Gastrocnemius medialis (tissue), 4 donors: Measurements from ENCODE around the gene TRIM5. TPM values are rescaled to one million over a fixed set of nuclear protein-coding genes. Genes with fewer than 3 reads are reported as not detected.
A peak's percentile ranks its signal among the peaks of the same experiment; 100 is the strongest.
"Not testable (repeated sequence)": the region's sequence is repeated elsewhere in the genome, so short reads cannot be mapped to it uniquely, and the experiment has no call there.

Experiments
- ATAC-seq, 2 donors: fragments of 150-250 bp; one replicate each; pipeline ENCODE4 v1.9.1; 2016
- DNase-seq, 2 donors: peaks; one replicate each; pipeline ENCODE4 v3.0.0-alpha.2; 2019
- H3K27ac ChIP-seq, 4 donors: fragments of 200-600 bp; sonication (generic); 1 replicate in 1 of 4; 2 replicates in 3 of 4; pipeline ENCODE4 v1.5.1; 2016 to 2018; ENCODE audit warnings: mild to moderate bottlenecking in 2 of 4, moderate library complexity in 1 of 4
- H3K27me3 ChIP-seq, 3 donors: fragments of 200-600 bp; sonication (generic) in 2 of 3; 1 replicate in 1 of 3; 2 replicates in 2 of 3; pipeline versions ENCODE4 v1.5.1 to v1.6.0; 2016 to 2019; ENCODE audit warnings: mild to moderate bottlenecking in 1 of 3, moderate library complexity in 1 of 3
- H3K36me3 ChIP-seq, 2 donors: fragments of 200-600 bp; sonication (generic) in 1 of 2; one replicate each; pipeline ENCODE4 v1.5.1; 2017 to 2018
- H3K4me1 ChIP-seq, 2 donors: fragments of 200-600 bp; sonication (generic) in 1 of 2; one replicate each; pipeline ENCODE4 v1.5.1; 2016 to 2017; ENCODE audit warnings: mild to moderate bottlenecking in 2 of 2
- H3K4me3 ChIP-seq, 4 donors: fragments of 200-600 bp; sonication (generic) in 3 of 4; 1 replicate in 1 of 4; 2 replicates in 3 of 4; pipeline ENCODE4 v1.5.1; 2016 to 2019; ENCODE audit warnings: mild to moderate bottlenecking in 2 of 4
- H3K9me3 ChIP-seq, 3 donors: fragments of 200-600 bp; sonication (generic) in 2 of 3; 1 replicate in 1 of 3; 2 replicates in 2 of 3; pipeline ENCODE4 v1.5.1; 2016 to 2019
- CTCF ChIP-seq, 5 experiments: fragments of 450-650 bp in 3 of 5; fragments of 200-600 bp in 2 of 5; sonication (generic) in 2 of 5; IDR thresholded peaks in 4 of 5; conservative IDR thresholded peaks in 1 of 5; 1 replicate in 4 of 5; 2 replicates in 1 of 5; pipeline ENCODE4 v1.5.1; 2016 to 2019; ENCODE audit warnings: antibody characterized with exemption in 5 of 5, mild to moderate bottlenecking in 3 of 5, moderate library complexity in 3 of 5
- POLR2A ChIP-seq, 2 donors: fragments of 450-650 bp; IDR thresholded peaks; one replicate each; pipeline ENCODE4 v1.6.1; 2017; ENCODE audit warnings: antibody characterized with exemption in 2 of 2, mild to moderate bottlenecking in 2 of 2, moderate library complexity in 2 of 2
- in situ Hi-C, 4 donors: fragments of 200-750 bp; cut with MboI; loops; one replicate each; pipeline versions ENCODE4 v1.15.0 to v1.8.0; 2017; ENCODE audit warnings: low sequenced_read_pairs in 4 of 4
- intact Hi-C: fragments of 100-400 bp; cut with DNase I; formaldehyde crosslinking; loops from one replicate; pipeline ENCODE4 v1.15.1; 2023; ENCODE audit warnings: low total_unique reads
- total RNA-seq, 4 donors: library from RNA; depleted of rRNA; stranded (reverse); fragments of >200 nt; gene quantifications; one replicate each; pipeline versions ENCODE4 v1.1.0 to v1.2.3, GENCODE V29; 2016

TRIM5 gene
- total RNA-seq, 4 donors from 2014 or later, result 2.3 to 3.9 (median 2.6) TPM

GRCh38 chr11:5719703-5720495, 35.0 kb upstream of the TRIM5 start:
- no peaks in the 10 kb centered on the region for H3K36me3 ChIP-seq
- DNase-seq (no peak), ATAC-seq (no peak)
- no peaks in the 10 kb centered on the region for H3K27me3 ChIP-seq
- TF ChIP-seq POLR2A (IDR thresholded peaks at IDR 0.05) (no peak), CTCF (IDR thresholded peaks at IDR 0.05 in 4 of 5, conservative IDR thresholded peaks at IDR 0.05 in 1 of 5) (no peak)
- H3K27ac ChIP-seq, result no peak overlapping the region
- H3K4me1 ChIP-seq, result no peaks in the 10 kb centered on the region
- in situ Hi-C loops, result no loop called here
- intact Hi-C loops, result no loop called here
- H3K9me3 ChIP-seq, result no peaks in the 10 kb centered on the region
- H3K4me3 ChIP-seq, result no peak overlapping the region

DNA sequence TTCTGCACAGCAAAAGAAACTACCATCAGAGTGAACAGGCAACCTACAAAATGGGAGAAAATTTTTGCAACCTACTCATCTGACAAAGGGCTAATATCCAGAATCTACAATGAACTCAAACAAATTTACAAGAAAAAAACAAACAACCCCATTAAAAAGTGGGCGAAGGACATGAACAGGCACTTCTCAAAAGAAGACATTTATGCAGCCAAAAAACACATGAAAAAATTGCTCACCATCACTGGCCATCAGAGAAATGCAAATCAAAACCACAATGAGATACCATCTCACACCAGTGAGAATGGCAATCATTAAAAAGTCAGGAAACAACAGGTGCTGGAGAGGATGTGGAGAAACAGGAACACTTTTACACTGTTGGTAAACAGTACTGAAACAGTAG, 31.6 kb upstream of the TRIM5 start:
- H3K4me3 ChIP-seq, H3K27ac ChIP-seq, DNase-seq, intact Hi-C loops, H3K27me3 ChIP-seq, H3K4me1 ChIP-seq, H3K36me3 ChIP-seq, ATAC-seq, in situ Hi-C loops, H3K9me3 ChIP-seq: not testable (repeated sequence)

- no peak overlapping the region for H3K4me3 ChIP-seq
- H3K27ac ChIP-seq, result no peak overlapping the region
- in situ Hi-C loops, result no loop called here
- H3K4me1 ChIP-seq, result no peaks in the 10 kb centered on the region
- no peaks in the 10 kb centered on the region for H3K9me3 ChIP-seq
- DNase-seq, result no peak
- peaks cover 0 to 2% of the 10 kb centered on the region in 2 donors for H3K36me3 ChIP-seq
- H3K27me3 ChIP-seq, result no peaks in the 10 kb centered on the region
- intact Hi-C loops, result no loop called here
- no peak for ATAC-seq
- TF ChIP-seq POLR2A (IDR thresholded peaks at IDR 0.05), result no peak
These were observed 28.8 kb upstream of the TRIM5 start for GRCh38 chr11:5713695-5714094.

- H3K4me3 ChIP-seq, result no peak overlapping the region
- in situ Hi-C loops, result no loop called here
- TF ChIP-seq CTCF (IDR thresholded peaks at IDR 0.05 in 4 of 5, conservative IDR thresholded peaks at IDR 0.05 in 1 of 5) (peak in 1 of 5 experiments; percentile 31), POLR2A (IDR thresholded peaks at IDR 0.05) (no peak)
- H3K9me3 ChIP-seq, result no peaks in the 10 kb centered on the region
- no peaks in the 10 kb centered on the region for H3K27me3 ChIP-seq
- no peaks in the 10 kb centered on the region for H3K4me1 ChIP-seq
- peaks cover 0 to 12% of the 10 kb centered on the region in 2 donors for H3K36me3 ChIP-seq
- H3K27ac ChIP-seq, result no peak overlapping the region
- ATAC-seq, result no peak
- no peak for DNase-seq
- intact Hi-C loops, result no loop called here
These were observed 27.6 kb upstream of the TRIM5 start for GRCh38 chr11:5712507-5712906.

DNA sequence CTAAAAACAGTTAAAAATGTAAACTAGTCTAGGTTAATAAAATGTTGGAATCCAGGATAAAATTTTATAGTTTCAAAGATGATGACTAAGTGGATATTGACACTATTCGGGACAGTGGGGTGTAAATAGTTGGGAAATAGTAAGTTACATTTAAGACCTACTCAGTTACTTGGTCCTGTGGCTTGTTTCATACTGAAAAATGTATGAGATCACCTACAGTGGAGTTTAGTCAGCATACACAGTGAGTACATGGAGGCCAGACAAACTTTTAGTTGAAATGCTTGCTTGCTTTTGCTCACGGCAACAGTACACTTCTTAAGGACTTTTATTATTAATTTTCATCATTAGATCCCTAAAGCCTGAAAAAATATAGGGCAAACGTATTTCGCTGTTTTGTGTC, 20.8 kb upstream of the TRIM5 start:
- ATAC-seq, result no peak
- in situ Hi-C loops, result no loop called here
- H3K4me1 ChIP-seq, result no peaks in the 10 kb centered on the region
- no peaks in the 10 kb centered on the region for H3K9me3 ChIP-seq
- peaks cover 0 to 12% of the 10 kb centered on the region in 2 donors for H3K36me3 ChIP-seq
- no peak for DNase-seq
- H3K27ac ChIP-seq, result no peak overlapping the region
- H3K4me3 ChIP-seq, result no peak overlapping the region
- H3K27me3 ChIP-seq, result no peaks in the 10 kb centered on the region
- intact Hi-C loops, result no loop called here
- TF ChIP-seq CTCF (IDR thresholded peaks at IDR 0.05 in 4 of 5, conservative IDR thresholded peaks at IDR 0.05 in 1 of 5), result no peak
- TF ChIP-seq POLR2A (IDR thresholded peaks at IDR 0.05), result no peak
